GM12878 (cell line): ENCODE measurements around the gene IFT81. TPM values are rescaled to one million over a fixed set of nuclear protein-coding genes. Genes with fewer than 3 reads are reported as not detected.
A peak's percentile ranks its signal among the peaks of the same experiment; 100 is the strongest.

Experiments used
- ATAC-seq: fragments of 200-7000 bp; cut with Tn5 transposase; 3 replicates; pipeline ENCODE4 v1.9.1; 2020; ENCODE audit warnings: mild to moderate bottlenecking, moderate library complexity
- BruUV-seq: library from RNA; stranded (reverse); fragments of 400-500 nt; replicated peaks from 2 replicates; lab custom pipeline; 2021; lab: Mats Ljungman, UMichigan
- CTCF ChIA-PET: fragments of 300-600 bp; sonication (Branson Sonifier 250); formaldehyde crosslinking; extraction: SDS; loops from one replicate; lab custom pipeline; 2021; ENCODE audit warnings: inconsistent platforms; lab: Yijun Ruan, JAX
- POLR2A ChIA-PET: fragments of 350-600 bp; formaldehyde crosslinking; extraction: SDS; loops from one replicate; lab custom pipeline; 2021; ENCODE audit warnings: inconsistent platforms; lab: Charles Lee
- RAD21 ChIA-PET: fragments of 300-600 bp; sonication (Branson Sonifier 250); formaldehyde crosslinking; loops from one replicate; lab custom pipeline; 2023; ENCODE audit warnings: antibody characterized with exemption; ENCODE audit not compliant: unreplicated experiment; lab: Charles Lee
- SMC1A ChIA-PET: fragments of 300-600 bp; sonication (Branson Sonifier 250); formaldehyde crosslinking; loops from one replicate; lab custom pipeline; 2023; ENCODE audit not compliant: unreplicated experiment, uncharacterized antibody; lab: Charles Lee
- DNase-seq: peaks from one replicate; pipeline ENCODE4 v3.0.0-alpha.2; 2011; ENCODE audit warnings: low read depth, low spot score
- FAIRE-seq: peaks from 3 replicates; lab custom pipeline; 2011; peaks lifted over from hg19 to GRCh38; lab: Jason Lieb, UNC
- H2AFZ ChIP-seq: 2 replicates; pipeline ENCODE4 v1.6.0; 2011; ENCODE audit warnings: low read depth, low read length, control low read depth; ENCODE audit not compliant: control insufficient read depth
- H3K27ac ChIP-seq: 2 replicates; pipeline ENCODE4 v1.5.1; 2011; ENCODE audit warnings: control low read depth; ENCODE audit not compliant: control insufficient read depth, insufficient read depth
- H3K27me3 ChIP-seq, 2 experiments: replicated peaks in 1 of 2; 2 replicates each; pipeline versions ENCODE4 v1.6.0 to v1.6.1; 2011; ENCODE audit warnings: low read length in 1 of 2; ENCODE audit not compliant: control insufficient read depth in 2 of 2, insufficient read depth in 2 of 2
- H3K36me3 ChIP-seq, 2 experiments: 2 replicates each; pipeline ENCODE4 v1.5.1; 2011; ENCODE audit warnings: low read length in 1 of 2; ENCODE audit not compliant: control insufficient read depth in 2 of 2, insufficient read depth in 2 of 2
- H3K4me1 ChIP-seq: 2 replicates; pipeline ENCODE4 v1.6.1; 2011; ENCODE audit warnings: mild to moderate bottlenecking, low read length, moderate library complexity, mixed read lengths; ENCODE audit not compliant: control insufficient read depth, insufficient read depth
- H3K4me2 ChIP-seq: 2 replicates; pipeline ENCODE4 v1.6.0; 2011; ENCODE audit warnings: control low read depth; ENCODE audit not compliant: control insufficient read depth, insufficient read depth
- H3K4me3 ChIP-seq: fragments of 200-600 bp; sonication (generic); 2 replicates; pipeline ENCODE4 v1.5.1; 2016
- H3K79me2 ChIP-seq: 2 replicates; pipeline ENCODE4 v1.6.0; 2011; ENCODE audit warnings: low read length; ENCODE audit not compliant: control insufficient read depth, insufficient read depth
- H3K9ac ChIP-seq: 2 replicates; pipeline ENCODE4 v1.8.0; 2011; ENCODE audit warnings: low read length, control low read depth, mixed read lengths; ENCODE audit not compliant: control insufficient read depth, insufficient read depth
- H3K9me3 ChIP-seq: replicated peaks from 3 replicates; pipeline ENCODE4 v1.5.1; 2011; ENCODE audit warnings: mild to moderate bottlenecking, low read length; ENCODE audit not compliant: control insufficient read depth, insufficient read depth
- H4K20me1 ChIP-seq: 2 replicates; pipeline ENCODE4 v1.6.0; 2011; ENCODE audit not compliant: control insufficient read depth, insufficient read depth
- BACH1 ChIP-seq: fragments of 450-650 bp; IDR thresholded peaks from 2 replicates; pipeline ENCODE4 v1.6.1; 2017; ENCODE audit warnings: mild to moderate bottlenecking, borderline replicate concordance
- BCL3 ChIP-seq: IDR thresholded peaks from 2 replicates; pipeline ENCODE4 v1.6.1; 2011; ENCODE audit warnings: borderline replicate concordance, low read depth, mild to moderate bottlenecking, moderate library complexity, low read length; ENCODE audit not compliant: insufficient read depth, poor library complexity, severe bottlenecking
- BMI1 ChIP-seq: fragments of 450-650 bp; IDR thresholded peaks from 2 replicates; pipeline ENCODE4 v1.6.1; 2016; ENCODE audit warnings: mild to moderate bottlenecking, moderate library complexity, borderline replicate concordance
- CTCF ChIP-seq, 3 experiments: IDR thresholded peaks in 2 of 3; conservative IDR thresholded peaks in 1 of 3; 2 replicates each; pipeline ENCODE4 v1.5.1; 2011; ENCODE audit warnings: low read depth in 3 of 3, low read length in 3 of 3, mild to moderate bottlenecking in 3 of 3, control low read depth in 2 of 3, moderate library complexity in 2 of 3, inconsistent platforms in 1 of 3, mixed read lengths in 1 of 3; ENCODE audit not compliant: control insufficient read depth in 2 of 3, insufficient read depth in 1 of 3; ENCODE audit errors: extremely low read depth in 1 of 3
- HDAC2 ChIP-seq: fragments of 200-600 bp; sonication (generic); IDR thresholded peaks from 2 replicates; pipeline ENCODE4 v1.6.1; 2017
- MTA3 ChIP-seq: IDR thresholded peaks from 2 replicates; pipeline ENCODE4 v1.6.1; 2012; ENCODE audit warnings: low read length, inconsistent platforms, borderline replicate concordance
- RAD21 ChIP-seq: IDR thresholded peaks from 2 replicates; pipeline ENCODE4 v1.6.1; 2011; ENCODE audit warnings: mild to moderate bottlenecking, low read depth, low read length, moderate library complexity; ENCODE audit not compliant: insufficient read depth
- RAD51 ChIP-seq: fragments of 450-650 bp; IDR thresholded peaks from 2 replicates; pipeline ENCODE4 v1.6.1; 2016; ENCODE audit warnings: moderate library complexity, mild to moderate bottlenecking, inconsistent platforms
- SMC3 ChIP-seq: IDR thresholded peaks from 2 replicates; pipeline ENCODE4 v1.6.1; 2011; ENCODE audit warnings: low read length, improper control_type of control experiment, borderline replicate concordance
- SP1 ChIP-seq: IDR thresholded peaks from one replicate; pipeline ENCODE4 v1.6.1; 2011; ENCODE audit warnings: low read depth, low read length
- USF1 ChIP-seq: IDR thresholded peaks from 2 replicates; pipeline ENCODE4 v1.6.1; 2011; ENCODE audit warnings: borderline replicate concordance, low read depth, mild to moderate bottlenecking, moderate library complexity, mixed read lengths, low read length; ENCODE audit not compliant: insufficient read depth; ENCODE audit errors: extremely low read length
- USF2 ChIP-seq: IDR thresholded peaks from 2 replicates; pipeline ENCODE4 v1.6.1; 2011; ENCODE audit warnings: low read depth, low read length, improper control_type of control experiment, borderline replicate concordance
- ZBTB4 ChIP-seq: fragments of 450-650 bp; formaldehyde crosslinking; IDR thresholded peaks from 2 replicates; pipeline ENCODE4 v1.4.0; 2022; ENCODE audit warnings: mild to moderate bottlenecking, moderate library complexity
- ZNF207 ChIP-seq: fragments of 450-650 bp; IDR thresholded peaks from 2 replicates; pipeline ENCODE4 v1.6.1; 2014; ENCODE audit warnings: antibody characterized with exemption, mild to moderate bottlenecking, borderline replicate concordance
- WGBS: methylation state at CpG from one replicate; pipeline ENCODE4 v1.1.6; 2016; ENCODE audit warnings: low lambda C conversion rate; ENCODE audit not compliant: insufficient replicate concordance, insufficient coverage; ENCODE audit errors: missing lambda C conversion rate; 5-methylcytosine and 5-hydroxymethylcytosine counted together
- in situ Hi-C: fragments of 300-500 bp; cut with MboI; formaldehyde crosslinking; loops from 9 replicates; pipeline ENCODE4 v1.14.3; 2018; ENCODE audit warnings: mixed read lengths
- intact Hi-C: fragments of 100-400 bp; cut with micrococcal nuclease; formaldehyde crosslinking; loops from one replicate; pipeline ENCODE4 v1.14.2; 2022; ENCODE audit not compliant: unreplicated experiment
- polyA plus RNA-seq, 11 experiments: library from polyadenylated mRNA; depleted of rRNA in 4 of 11; unstranded in 6 of 11; stranded (reverse) in 5 of 11; fragments of >200 nt; fragmentation: Nextera tagmentation in 4 of 11; fragmentation: Illumina TruSeq in 1 of 11; extraction: Ambion mirVana in 4 of 11; extraction: Trizol in 1 of 11; gene quantifications; 1 replicate in 1 of 11; 2 replicates in 10 of 11; pipeline versions ENCODE4 v1.2.1 to v1.2.3, GENCODE V29; 2011 to 2016; ENCODE audit warnings: inconsistent platforms in 2 of 11, missing spikeins in 2 of 11, low read depth in 1 of 11
- total RNA-seq, 4 experiments: library from RNA; depleted of rRNA in 3 of 4; stranded (reverse); fragments of >200 nt in 3 of 4; fragmentation: Illumina TruSeq in 1 of 4; extraction: Trizol in 1 of 4; gene quantifications; 2 replicates each; pipeline versions ENCODE4 v1.2.1 to v1.2.3, GENCODE V29; 2013 to 2021

The IFT81 gene
- total and polyA plus RNA-seq, 10 of the 15 experiments (the other 5 are each of a cell fraction or from before 2014, with no cell fraction given) = 4.1 to 9.9 (median 5.6) TPM

GRCh38 chr12:110102255-110102654 lies 21.9 kb upstream of the IFT81 start:
- in situ Hi-C loops (loop anchor here (5.0 kb wide), 2 partner anchors 140 to 330 kb away; no protein-coding TSS in a partner anchor), intact Hi-C loops (loop anchor here (5.0 kb wide), 1 partner anchor 785 kb away; no protein-coding TSS in a partner anchor)
- ChIA-PET POLR2A (interaction anchor here (0.6 kb wide), 1 partner anchor 207 kb away, joined by 5 read pairs; no protein-coding TSS in a partner anchor), RAD21 (interaction anchor here (1.0 to 4.0 kb wide), 8 partner anchors 14 to 503 kb away, joined by 3 to 29 read pairs (median 4); partner anchors contain the start of gene GPN3), CTCF (interaction anchor here (0.8 to 7.4 kb wide), 23 partner anchors 10 to 499 kb away, joined by 3 to 59 read pairs (median 4); partner anchors contain the start of gene IFT81), SMC1A (interaction anchor here (0.5 to 3.1 kb wide), 10 partner anchors 10 to 725 kb away, joined by 3 to 19 read pairs (median 4); no protein-coding TSS in a partner anchor)
- no peak overlapping the region for H2AFZ ChIP-seq
- no peaks in the 10 kb centered on the region for H3K9me3 ChIP-seq
- DNase-seq (no peak), ATAC-seq (peak; percentile 62), FAIRE-seq (no peak)
- H3K4me3 ChIP-seq = no peak overlapping the region
- no peaks in the 10 kb centered on the region; a peak in 1 of 4 replicates for H3K36me3 ChIP-seq
- BruUV-seq = no TSS peak
- H4K20me1 ChIP-seq = no peaks in the 10 kb centered on the region; the same call in 1 of the 2 replicates
- H3K4me1 ChIP-seq = peaks cover 9% of the 10 kb centered on the region; the same call in 1 of the 2 replicates
- H3K27me3 ChIP-seq = no peaks in the 10 kb centered on the region
- WGBS = 96% methylated on average over 3 of the region's 3 CpGs
- H3K79me2 ChIP-seq = no peaks in the 10 kb centered on the region
- H3K4me2 ChIP-seq = no peak overlapping the region
- H3K27ac ChIP-seq = no peak overlapping the region
- no peak overlapping the region for H3K9ac ChIP-seq
- TF ChIP-seq SP1 = peak; percentile 36
- TF ChIP-seq BCL3 = no peak
- no peak for TF ChIP-seq MTA3
- TF ChIP-seq USF2 = peak; percentile 47; the same call in 1 of the 2 replicates
- no peak for TF ChIP-seq BACH1
- peak; percentile 72 for TF ChIP-seq USF1
- TF ChIP-seq HDAC2 = no peak
- TF ChIP-seq CTCF (IDR thresholded peaks at IDR 0.05 in 2 of 3, conservative IDR thresholded peaks at IDR 0.05 in 1 of 3; ENCODE audit: control insufficient read depth in 2 of 3, extremely low read depth in 1 of 3, insufficient read depth in 1 of 3, low read depth in 3 of 3, low read length in 3 of 3) = peak; percentile 9 to 30 (median 25); a peak in 2 of 6 replicates
- no peak for TF ChIP-seq BMI1
- TF ChIP-seq ZBTB4 (CRISPR knock-in tag) = no peak
- TF ChIP-seq RAD51 = peak; percentile 65; the same call in 1 of the 2 replicates
- TF ChIP-seq RAD21 = peak; percentile 20; the same call in 1 of the 2 replicates
- TF ChIP-seq ZNF207 = no peak
- peak; percentile 17; the same call in 1 of the 2 replicates for TF ChIP-seq SMC3
